ENCODE measurements around the gene ST7.

The ST7 gene

GRCh38 chr7:117098457-117098856, 145.2 kb downstream of the ST7 start:
- no peaks in the 10 kb centered on the region for H3K9me3 ChIP-seq (ENCODE audit: insufficient read depth, low read depth, low read length)
- H3K36me3 ChIP-seq (ENCODE audit: insufficient read depth, low read length), result no peaks in the 10 kb centered on the region
- TF ChIP-seq EZH2phosphoT487 (IDR thresholded peaks at IDR 0.05; ENCODE audit: borderline replicate concordance), result no peak
- no peak for TF ChIP-seq CTCF (conservative IDR thresholded peaks at IDR 0.05; ENCODE audit: low read length)
- H3K9ac ChIP-seq (ENCODE audit: low read depth, low read length, poor library complexity, severe bottlenecking), result no peak overlapping the region
- H3K79me2 ChIP-seq (ENCODE audit: insufficient read depth, low read length), result no peaks in the 10 kb centered on the region
- no peaks in the 10 kb centered on the region for H4K20me1 ChIP-seq (ENCODE audit: insufficient read depth, low read length, poor library complexity, severe bottlenecking)
- H3K9me2 ChIP-seq (replicated peaks; ENCODE audit: low read depth, low read length), result no peaks in the 10 kb centered on the region
- H2AFZ ChIP-seq (ENCODE audit: low read length), result no peak overlapping the region
- no peak overlapping the region for H3K4me2 ChIP-seq (ENCODE audit: low read depth, low read length, poor library complexity, severe bottlenecking)
- no peaks in the 10 kb centered on the region for H3F3A ChIP-seq (ENCODE audit: low read depth)
- H3K27me3 ChIP-seq (ENCODE audit: insufficient read depth, low read length, poor library complexity, severe bottlenecking), result no peaks in the 10 kb centered on the region
- H3K4me1 ChIP-seq (ENCODE audit: insufficient read depth, low read length, poor library complexity, severe bottlenecking), result no peaks in the 10 kb centered on the region
- H3K4me3 ChIP-seq (ENCODE audit: low read length, poor library complexity, severe bottlenecking), result no peak overlapping the region

- Histone ChIP-seq H3K4me3 (ENCODE audit: low read length, poor library complexity, severe bottlenecking) (no peak overlapping the region), H4K20me1 (ENCODE audit: insufficient read depth, low read length, poor library complexity, severe bottlenecking) (no peaks in the 10 kb centered on the region), H3K9me3 (ENCODE audit: insufficient read depth, low read depth, low read length) (no peaks in the 10 kb centered on the region), H3K9ac (ENCODE audit: low read depth, low read length, poor library complexity, severe bottlenecking) (no peak overlapping the region), H3K4me1 (ENCODE audit: insufficient read depth, low read length, poor library complexity, severe bottlenecking) (no peaks in the 10 kb centered on the region), H3K36me3 (ENCODE audit: insufficient read depth, low read length) (no peaks in the 10 kb centered on the region), H2AFZ (ENCODE audit: low read length) (no peak overlapping the region), H3F3A (ENCODE audit: low read depth) (no peaks in the 10 kb centered on the region), H3K79me2 (ENCODE audit: insufficient read depth, low read length) (no peaks in the 10 kb centered on the region), H3K27me3 (ENCODE audit: insufficient read depth, low read length, poor library complexity, severe bottlenecking) (no peaks in the 10 kb centered on the region), H3K9me2 (replicated peaks; ENCODE audit: low read depth, low read length) (no peaks in the 10 kb centered on the region), H3K4me2 (ENCODE audit: low read depth, low read length, poor library complexity, severe bottlenecking) (no peak overlapping the region)
- TF ChIP-seq CTCF (conservative IDR thresholded peaks at IDR 0.05; ENCODE audit: low read length), result no peak
- no peak for TF ChIP-seq EZH2phosphoT487 (IDR thresholded peaks at IDR 0.05; ENCODE audit: borderline replicate concordance)
Observed at GRCh38 chr7:117101026-117101425, 147.7 kb downstream of the ST7 start.

- Histone ChIP-seq H3K4me1 (ENCODE audit: insufficient read depth, low read length, poor library complexity, severe bottlenecking) (peaks cover 18% of the 10 kb centered on the region), H3K4me3 (ENCODE audit: low read length, poor library complexity, severe bottlenecking) (peak overlapping the region; percentile 56), H3K27me3 (ENCODE audit: insufficient read depth, low read length, poor library complexity, severe bottlenecking) (no peaks in the 10 kb centered on the region), H3K4me2 (ENCODE audit: low read depth, low read length, poor library complexity, severe bottlenecking) (peak overlapping the region; percentile 55), H3F3A (ENCODE audit: low read depth) (peaks cover 7% of the 10 kb centered on the region), H3K9me2 (replicated peaks; ENCODE audit: low read depth, low read length) (no peaks in the 10 kb centered on the region), H3K9me3 (ENCODE audit: insufficient read depth, low read depth, low read length) (no peaks in the 10 kb centered on the region), H3K9ac (ENCODE audit: low read depth, low read length, poor library complexity, severe bottlenecking) (peak overlapping the region; percentile 40), H4K20me1 (ENCODE audit: insufficient read depth, low read length, poor library complexity, severe bottlenecking) (no peaks in the 10 kb centered on the region), H3K36me3 (ENCODE audit: insufficient read depth, low read length) (no peaks in the 10 kb centered on the region), H3K79me2 (ENCODE audit: insufficient read depth, low read length) (no peaks in the 10 kb centered on the region), H2AFZ (ENCODE audit: low read length) (peak overlapping the region; percentile 63)
- TF ChIP-seq EZH2phosphoT487 (IDR thresholded peaks at IDR 0.05; ENCODE audit: borderline replicate concordance), result no peak
- TF ChIP-seq CTCF (conservative IDR thresholded peaks at IDR 0.05; ENCODE audit: low read length), result no peak
Observed at GRCh38 chr7:117110480-117111315, 157.4 kb downstream of the ST7 start.
